Hepatocyte (in vitro differentiated cells): ENCODE measurements around the gene PCCA.

ENCODE experiments used
- EZH2 ChIP-seq: fragments of 200-600 bp; sonication (generic); IDR thresholded peaks from 2 replicates; pipeline ENCODE4 v1.6.1; 2016; ENCODE audit warnings: antibody characterized with exemption, mild to moderate bottlenecking, borderline replicate concordance
- TF ChIP-seq, protein P1 (sequence below): fragments of 200-600 bp; sonication (generic); IDR thresholded peaks from 2 replicates; pipeline ENCODE4 v1.5.1; 2016; ENCODE audit warnings: antibody characterized with exemption, mild to moderate bottlenecking; ENCODE audit not compliant: poor library complexity

DNA sequence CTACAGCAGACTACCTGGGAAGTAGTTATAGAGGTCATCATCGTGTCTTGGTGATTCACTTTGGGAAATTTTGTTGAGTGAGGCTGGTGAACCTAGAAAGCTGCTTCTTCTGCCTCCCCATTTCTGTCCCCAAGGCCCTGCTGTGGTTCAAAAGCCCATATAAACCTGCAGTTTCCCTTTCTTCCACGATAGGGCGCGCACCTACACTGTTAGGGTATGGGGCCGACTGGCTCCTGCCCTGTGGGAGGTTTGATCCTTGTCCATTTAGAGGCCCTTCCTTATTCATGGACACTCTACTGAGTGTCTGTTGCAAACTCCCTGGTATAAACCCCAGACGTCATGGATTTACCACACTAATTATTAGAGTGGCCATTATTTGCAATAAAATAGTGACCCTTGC, 307.9 kb downstream of the PCCA start:
- TF ChIP-seq, protein P1, sequence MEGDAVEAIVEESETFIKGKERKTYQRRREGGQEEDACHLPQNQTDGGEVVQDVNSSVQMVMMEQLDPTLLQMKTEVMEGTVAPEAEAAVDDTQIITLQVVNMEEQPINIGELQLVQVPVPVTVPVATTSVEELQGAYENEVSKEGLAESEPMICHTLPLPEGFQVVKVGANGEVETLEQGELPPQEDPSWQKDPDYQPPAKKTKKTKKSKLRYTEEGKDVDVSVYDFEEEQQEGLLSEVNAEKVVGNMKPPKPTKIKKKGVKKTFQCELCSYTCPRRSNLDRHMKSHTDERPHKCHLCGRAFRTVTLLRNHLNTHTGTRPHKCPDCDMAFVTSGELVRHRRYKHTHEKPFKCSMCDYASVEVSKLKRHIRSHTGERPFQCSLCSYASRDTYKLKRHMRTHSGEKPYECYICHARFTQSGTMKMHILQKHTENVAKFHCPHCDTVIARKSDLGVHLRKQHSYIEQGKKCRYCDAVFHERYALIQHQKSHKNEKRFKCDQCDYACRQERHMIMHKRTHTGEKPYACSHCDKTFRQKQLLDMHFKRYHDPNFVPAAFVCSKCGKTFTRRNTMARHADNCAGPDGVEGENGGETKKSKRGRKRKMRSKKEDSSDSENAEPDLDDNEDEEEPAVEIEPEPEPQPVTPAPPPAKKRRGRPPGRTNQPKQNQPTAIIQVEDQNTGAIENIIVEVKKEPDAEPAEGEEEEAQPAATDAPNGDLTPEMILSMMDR = no peak
- no peak for TF ChIP-seq EZH2
